22Rv1 (cell line): Measurements from ENCODE around the gene VPS13D.
A peak's percentile ranks its signal among the peaks of the same experiment; 100 is the strongest.

Experiments
- H3K27ac ChIP-seq: fragments of 450-650 bp; 2 replicates; pipeline ENCODE4 v1.5.1; 2017
- ZFX ChIP-seq: fragments of 450-650 bp; IDR thresholded peaks from 2 replicates; pipeline ENCODE4 v1.6.1; 2017; ENCODE audit warnings: antibody characterized with exemption, borderline replicate concordance
- TF ChIP-seq, protein P1 (sequence below): fragments of 450-650 bp; IDR thresholded peaks from 2 replicates; pipeline ENCODE4 v1.5.1; 2017; ENCODE audit warnings: mild to moderate bottlenecking

Gene VPS13D

DNA sequence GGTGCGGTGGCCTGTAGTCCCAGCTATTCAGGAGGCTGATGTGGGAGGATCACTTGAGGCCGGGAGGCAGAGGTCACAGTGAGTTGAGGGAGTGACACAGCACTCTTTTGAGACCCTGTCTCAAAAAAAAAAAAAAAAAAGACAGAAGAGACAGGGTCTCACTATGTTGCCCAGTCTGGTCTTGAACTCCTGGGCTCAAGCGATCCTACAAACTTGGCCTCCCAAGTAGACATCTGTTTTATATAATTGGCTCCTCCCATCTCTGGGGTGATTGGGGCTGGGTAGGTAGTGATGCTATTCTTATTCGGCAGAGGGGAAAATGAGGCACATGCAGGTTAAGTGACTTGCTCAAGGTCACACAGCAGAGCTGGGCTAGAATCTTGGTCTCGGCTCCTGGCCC, 23.6 kb upstream of the VPS13D start:
- no peak for TF ChIP-seq ZFX
- TF ChIP-seq, protein P1, sequence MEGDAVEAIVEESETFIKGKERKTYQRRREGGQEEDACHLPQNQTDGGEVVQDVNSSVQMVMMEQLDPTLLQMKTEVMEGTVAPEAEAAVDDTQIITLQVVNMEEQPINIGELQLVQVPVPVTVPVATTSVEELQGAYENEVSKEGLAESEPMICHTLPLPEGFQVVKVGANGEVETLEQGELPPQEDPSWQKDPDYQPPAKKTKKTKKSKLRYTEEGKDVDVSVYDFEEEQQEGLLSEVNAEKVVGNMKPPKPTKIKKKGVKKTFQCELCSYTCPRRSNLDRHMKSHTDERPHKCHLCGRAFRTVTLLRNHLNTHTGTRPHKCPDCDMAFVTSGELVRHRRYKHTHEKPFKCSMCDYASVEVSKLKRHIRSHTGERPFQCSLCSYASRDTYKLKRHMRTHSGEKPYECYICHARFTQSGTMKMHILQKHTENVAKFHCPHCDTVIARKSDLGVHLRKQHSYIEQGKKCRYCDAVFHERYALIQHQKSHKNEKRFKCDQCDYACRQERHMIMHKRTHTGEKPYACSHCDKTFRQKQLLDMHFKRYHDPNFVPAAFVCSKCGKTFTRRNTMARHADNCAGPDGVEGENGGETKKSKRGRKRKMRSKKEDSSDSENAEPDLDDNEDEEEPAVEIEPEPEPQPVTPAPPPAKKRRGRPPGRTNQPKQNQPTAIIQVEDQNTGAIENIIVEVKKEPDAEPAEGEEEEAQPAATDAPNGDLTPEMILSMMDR, result no peak
- H3K27ac ChIP-seq, result no peak overlapping the region

DNA sequence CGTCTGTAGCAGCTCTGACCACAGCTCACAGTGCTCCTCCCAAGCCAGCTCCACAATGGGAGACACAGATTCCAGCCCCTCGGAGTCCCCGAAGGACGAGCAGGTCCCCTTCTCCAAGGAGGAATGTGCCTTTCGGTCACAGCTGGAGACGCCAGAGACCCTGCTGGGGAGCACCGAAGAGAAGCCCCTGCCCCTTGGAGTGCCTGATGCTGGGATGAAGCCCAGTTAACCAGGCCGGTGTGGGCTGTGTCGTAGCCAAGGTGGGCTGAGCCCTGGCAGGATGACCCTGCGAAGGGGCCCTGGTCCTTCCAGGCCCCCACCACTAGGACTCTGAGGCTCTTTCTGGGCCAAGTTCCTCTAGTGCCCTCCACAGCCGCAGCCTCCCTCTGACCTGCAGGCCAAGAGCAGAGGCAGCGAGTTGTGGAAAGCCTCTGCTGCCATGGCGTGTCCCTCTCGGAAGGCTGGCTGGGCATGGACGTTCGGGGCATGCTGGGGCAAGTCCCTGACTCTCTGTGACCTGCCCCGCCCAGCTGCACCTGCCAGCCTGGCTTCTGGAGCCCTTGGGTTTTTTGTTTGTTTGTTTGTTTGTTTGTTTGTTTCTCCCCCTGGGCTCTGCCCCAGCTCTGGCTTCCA, 22.9 kb upstream of the VPS13D start:
- TF ChIP-seq, protein P1, result no peak
- TF ChIP-seq ZFX, result no peak
- no peak overlapping the region for H3K27ac ChIP-seq

DNA sequence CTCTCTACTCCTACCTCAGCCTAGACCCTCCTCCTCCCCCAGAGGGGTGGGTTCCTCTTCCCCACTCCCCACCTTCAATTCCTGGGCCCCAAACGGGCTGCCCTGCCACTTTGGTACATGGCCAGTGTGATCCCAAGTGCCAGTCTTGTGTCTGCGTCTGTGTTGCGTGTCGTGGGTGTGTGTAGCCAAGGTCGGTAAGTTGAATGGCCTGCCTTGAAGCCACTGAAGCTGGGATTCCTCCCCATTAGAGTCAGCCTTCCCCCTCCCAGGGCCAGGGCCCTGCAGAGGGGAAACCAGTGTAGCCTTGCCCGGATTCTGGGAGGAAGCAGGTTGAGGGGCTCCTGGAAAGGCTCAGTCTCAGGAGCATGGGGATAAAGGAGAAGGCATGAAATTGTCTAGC, 21.6 kb upstream of the VPS13D start:
- TF ChIP-seq, protein P1, result no peak
- no peak for TF ChIP-seq ZFX
- H3K27ac ChIP-seq, result no peak overlapping the region

DNA sequence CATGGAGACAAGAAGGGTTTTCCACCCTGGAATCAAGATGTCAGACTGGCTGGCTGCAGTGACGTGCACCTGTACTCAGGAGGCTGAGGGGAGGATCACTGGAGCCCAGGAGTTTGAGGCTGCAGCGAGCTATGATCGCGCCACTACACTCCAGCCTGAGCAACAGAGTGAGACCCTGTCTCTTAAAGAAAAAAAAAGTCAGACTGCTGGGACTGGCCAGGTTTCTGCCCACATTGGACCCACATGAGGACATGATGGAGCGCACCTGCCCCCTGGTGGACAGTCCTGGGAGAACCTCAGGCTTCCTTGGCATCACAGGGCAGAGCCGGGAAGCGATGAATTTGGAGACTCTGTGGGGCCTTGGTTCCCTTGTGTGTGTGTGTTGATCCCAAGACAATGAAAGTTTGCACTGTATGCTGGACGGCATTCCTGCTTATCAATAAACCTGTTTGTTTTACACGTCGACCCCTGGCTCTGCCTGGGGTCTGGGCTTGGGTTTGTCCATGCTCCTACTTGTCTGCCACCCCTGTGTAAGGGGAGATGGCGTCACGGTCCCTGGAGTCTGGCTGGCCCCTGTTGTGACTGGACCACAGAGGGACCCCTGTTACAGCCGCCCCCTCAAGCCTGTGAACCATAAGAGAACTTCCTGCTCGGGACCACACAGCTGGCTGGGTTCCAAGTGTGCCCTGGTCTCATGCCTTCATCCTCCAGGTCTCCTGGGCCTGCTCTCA, 20.9 kb upstream of the VPS13D start:
- no peak overlapping the region for H3K27ac ChIP-seq
- TF ChIP-seq, protein P1, result peak; percentile 89
- no peak for TF ChIP-seq ZFX

DNA sequence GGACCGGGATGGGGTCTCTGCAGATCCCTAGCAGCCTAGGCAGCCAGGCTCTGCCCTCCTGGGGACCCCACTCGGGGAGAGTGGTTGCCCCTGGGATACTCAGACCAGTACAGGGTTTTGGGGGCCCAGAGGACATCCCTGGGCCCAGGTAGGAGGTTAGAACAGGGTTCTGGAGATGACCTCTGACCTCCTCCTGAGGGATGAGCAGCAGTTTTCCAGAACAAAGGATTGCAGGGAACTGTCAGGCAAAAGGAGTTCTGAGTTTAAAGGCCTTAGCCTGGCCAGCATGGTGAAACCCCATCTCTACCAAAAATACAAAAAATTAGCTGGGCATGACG, 20.4 kb upstream of the VPS13D start:
- H3K27ac ChIP-seq, result no peak overlapping the region
- TF ChIP-seq, protein P1, result no peak
- no peak for TF ChIP-seq ZFX

DNA sequence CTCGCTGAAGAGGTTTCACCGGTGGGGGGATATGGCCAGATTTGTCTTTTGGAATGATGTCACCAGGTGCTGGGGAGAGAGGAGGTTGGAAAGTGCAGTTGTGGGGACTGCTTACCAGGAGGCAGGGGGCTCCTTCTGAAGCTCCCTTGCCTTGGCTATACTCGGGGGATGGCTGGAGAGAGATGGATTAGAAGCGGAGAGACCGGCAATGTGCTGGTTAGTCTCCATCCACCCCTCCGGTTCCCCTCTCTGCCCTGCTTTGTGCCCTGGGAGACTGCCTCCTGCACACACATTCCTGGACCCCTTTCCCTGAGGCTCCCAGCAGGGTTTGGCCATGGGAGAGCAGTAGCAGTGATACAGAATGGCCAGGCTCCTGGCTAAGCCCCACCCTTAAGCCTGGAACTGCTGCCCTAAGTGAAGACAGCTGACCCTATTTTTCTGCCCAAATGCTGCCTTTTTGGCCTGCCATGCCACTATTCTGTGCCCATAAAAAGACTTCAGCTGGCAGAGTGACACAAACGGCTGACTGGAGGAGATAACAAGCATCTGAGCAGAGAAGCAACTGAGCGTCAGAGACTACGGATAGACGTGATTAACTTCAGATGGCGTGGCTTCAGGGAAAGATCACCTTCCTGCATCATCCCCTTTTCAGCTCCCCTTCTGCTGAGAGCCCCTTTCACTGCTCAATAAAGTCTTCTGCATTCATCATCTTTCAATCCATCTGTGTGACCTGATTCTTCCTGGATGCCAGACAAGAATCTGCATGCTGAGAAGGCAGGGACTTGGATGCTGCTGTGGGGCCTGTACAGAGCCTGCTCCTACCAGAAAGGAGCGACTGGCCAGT, 14.5 kb upstream of the VPS13D start:
- TF ChIP-seq, protein P1, result no peak
- no peak for TF ChIP-seq ZFX
- no peak overlapping the region for H3K27ac ChIP-seq

DNA sequence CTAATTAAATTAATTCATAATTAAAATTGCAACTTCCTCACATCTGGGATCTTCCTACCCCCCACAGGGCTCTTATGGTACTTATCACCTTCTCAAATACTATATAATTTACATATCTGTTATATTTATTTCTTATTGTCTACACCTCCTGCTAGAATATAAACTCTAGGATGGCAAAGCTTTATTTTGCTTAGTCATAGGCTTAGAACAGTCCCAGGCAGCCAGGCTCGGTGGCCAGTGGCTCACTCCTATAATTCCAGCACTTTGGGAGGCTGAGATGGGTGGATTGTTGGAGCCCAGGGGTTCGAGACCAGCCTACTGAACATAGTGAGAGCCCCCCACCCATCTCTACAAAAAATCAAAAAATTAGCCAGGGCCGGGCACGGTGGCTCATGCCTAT, 10.0 kb upstream of the VPS13D start:
- H3K27ac ChIP-seq, result no peak overlapping the region
- no peak for TF ChIP-seq ZFX
- TF ChIP-seq, protein P1, result no peak
